ENCODE data around the gene SPIN1.

DNA sequence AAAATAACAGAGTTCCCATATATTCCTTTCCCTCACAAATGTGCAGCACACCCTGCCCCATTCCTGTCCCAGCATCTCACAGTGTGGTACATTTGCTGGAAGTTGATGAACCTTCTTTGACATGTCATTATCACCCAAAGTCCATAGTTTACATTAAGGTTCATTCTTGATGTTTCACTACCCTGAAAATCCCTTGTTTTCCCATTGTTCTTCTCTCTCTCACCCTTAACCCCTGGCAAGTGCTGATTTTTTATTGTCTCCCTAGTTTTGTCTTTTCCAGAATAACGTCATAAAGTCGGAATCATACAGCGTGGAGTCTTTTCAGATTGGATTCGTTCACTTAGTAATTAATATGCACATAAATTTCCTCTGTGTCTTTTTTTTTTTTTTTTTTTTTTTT lies 48.1 kb downstream of the SPIN1 start:
- TF ChIP-seq POLR2A (IDR thresholded peaks at IDR 0.05; ENCODE audit: low read depth, low read length) (no peak), EZH2 (IDR thresholded peaks at IDR 0.05; ENCODE audit: borderline replicate concordance, low read depth, low read length, severe bottlenecking) (no peak), POLR2AphosphoS5 (IDR thresholded peaks at IDR 0.05; ENCODE audit: insufficient read depth, low read depth, low read length) (no peak), JUN (IDR thresholded peaks at IDR 0.05; ENCODE audit: borderline replicate concordance, insufficient read depth, insufficient read length, low read depth) (no peak)
- TF ChIP-seq, protein P1, sequence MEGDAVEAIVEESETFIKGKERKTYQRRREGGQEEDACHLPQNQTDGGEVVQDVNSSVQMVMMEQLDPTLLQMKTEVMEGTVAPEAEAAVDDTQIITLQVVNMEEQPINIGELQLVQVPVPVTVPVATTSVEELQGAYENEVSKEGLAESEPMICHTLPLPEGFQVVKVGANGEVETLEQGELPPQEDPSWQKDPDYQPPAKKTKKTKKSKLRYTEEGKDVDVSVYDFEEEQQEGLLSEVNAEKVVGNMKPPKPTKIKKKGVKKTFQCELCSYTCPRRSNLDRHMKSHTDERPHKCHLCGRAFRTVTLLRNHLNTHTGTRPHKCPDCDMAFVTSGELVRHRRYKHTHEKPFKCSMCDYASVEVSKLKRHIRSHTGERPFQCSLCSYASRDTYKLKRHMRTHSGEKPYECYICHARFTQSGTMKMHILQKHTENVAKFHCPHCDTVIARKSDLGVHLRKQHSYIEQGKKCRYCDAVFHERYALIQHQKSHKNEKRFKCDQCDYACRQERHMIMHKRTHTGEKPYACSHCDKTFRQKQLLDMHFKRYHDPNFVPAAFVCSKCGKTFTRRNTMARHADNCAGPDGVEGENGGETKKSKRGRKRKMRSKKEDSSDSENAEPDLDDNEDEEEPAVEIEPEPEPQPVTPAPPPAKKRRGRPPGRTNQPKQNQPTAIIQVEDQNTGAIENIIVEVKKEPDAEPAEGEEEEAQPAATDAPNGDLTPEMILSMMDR (IDR thresholded peaks at IDR 0.05; ENCODE audit: extremely low read depth in 1 of 2, insufficient read depth in 1 of 2, low read depth in 1 of 2, low read length in 2 of 2), result no peak
- TF ChIP-seq, protein P2, sequence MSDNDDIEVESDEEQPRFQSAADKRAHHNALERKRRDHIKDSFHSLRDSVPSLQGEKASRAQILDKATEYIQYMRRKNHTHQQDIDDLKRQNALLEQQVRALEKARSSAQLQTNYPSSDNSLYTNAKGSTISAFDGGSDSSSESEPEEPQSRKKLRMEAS (IDR thresholded peaks at IDR 0.05; ENCODE audit: insufficient read depth, insufficient read length), result no peak
